Measurements from ENCODE around the gene CCDC179.

The CCDC179 gene

DNA sequence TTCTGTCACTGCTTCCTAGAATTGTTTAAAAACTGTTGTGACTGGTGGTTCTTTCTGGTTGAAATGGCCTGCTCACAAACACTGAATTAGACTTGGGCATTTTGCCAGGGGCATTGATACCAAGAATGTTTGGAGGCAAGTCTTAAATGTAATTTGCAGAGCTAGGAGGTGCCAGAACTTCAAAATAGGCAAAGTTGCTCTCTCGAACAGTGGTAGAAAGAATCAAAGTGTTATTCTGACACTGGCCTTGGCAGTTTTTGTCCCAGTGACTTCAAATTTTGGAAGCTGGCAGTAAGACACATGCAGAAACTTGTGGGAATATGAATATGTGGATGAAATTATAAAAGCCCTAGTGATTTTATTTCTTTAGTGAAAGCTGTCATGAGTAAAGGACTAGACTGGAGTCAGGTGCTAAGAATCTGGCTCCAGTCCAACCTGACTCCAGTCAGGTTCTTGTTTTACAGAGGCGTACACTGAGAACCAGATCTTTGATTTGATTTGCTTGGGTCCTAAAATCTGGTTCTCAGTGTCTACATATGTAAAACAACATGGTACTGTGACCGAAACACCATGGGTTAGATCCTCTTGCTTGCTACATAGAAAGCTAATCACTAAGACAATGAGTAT lies 51.6 kb downstream of the CCDC179 start:
- no peak for DNase-seq (ENCODE audit: low read depth, low spot score)

DNA sequence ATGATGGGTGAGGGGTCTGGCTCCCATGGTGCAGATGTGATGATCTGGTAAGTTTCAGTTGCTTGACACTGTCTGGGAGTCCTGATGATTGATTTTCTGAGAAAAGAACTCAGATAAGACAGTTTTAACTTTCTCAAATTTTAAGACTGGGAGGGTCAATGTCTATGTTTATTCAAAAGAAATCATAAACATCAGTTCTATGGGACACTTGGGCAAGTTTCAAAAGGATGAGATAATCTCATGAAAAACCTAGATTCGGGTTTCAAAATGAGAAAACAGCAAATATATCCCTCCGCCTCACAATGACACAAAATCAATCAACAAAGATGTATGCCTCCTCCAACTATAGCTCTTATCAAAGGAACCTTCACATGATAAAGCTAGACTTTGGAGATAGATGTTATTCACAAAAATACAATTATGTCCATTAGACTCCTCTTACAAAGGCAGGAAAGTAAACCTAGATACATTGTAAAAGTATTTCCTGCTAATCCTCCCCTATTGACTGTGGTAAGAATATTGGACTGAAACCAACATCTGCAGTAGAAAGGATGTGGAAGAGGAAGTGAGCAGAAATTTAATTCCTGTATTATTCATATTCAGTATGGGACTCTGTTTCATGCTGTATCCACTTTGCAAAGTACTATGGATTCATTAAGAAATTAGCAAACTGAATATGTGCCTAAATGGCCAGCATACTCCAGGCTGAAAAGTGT lies 52.3 kb downstream of the CCDC179 start:
- no peak for DNase-seq (ENCODE audit: low read depth, low spot score)

GRCh38 chr11:22807391-22807790 lies 52.9 kb downstream of the CCDC179 start:
- no peak for DNase-seq (ENCODE audit: low read depth, low spot score)

GRCh38 chr11:22802861-22803260 lies 57.4 kb downstream of the CCDC179 start:
- DNase-seq (ENCODE audit: low read depth, low spot score), result no peak

DNA sequence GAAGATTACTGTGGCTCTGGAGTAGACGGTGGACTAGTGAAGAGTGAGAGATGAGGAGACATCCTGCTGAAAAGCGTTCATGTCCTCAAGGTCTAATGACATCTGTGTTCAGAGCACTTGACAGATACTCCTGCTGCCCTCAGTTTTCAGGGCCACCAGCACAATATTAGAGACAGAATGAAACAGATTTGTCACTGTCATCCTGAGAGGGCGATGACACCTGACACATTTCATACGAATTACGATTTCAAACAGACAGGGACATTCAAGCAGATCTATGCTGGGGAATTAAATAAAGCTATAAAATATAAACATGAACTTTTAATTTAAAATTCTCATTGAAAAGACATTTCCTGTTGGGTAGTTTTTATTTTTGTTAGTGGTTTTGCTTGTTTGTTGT lies 59.8 kb downstream of the CCDC179 start:
- DNase-seq (ENCODE audit: low read depth, low spot score), result no peak

GRCh38 chr11:22798901-22799300 lies 61.4 kb downstream of the CCDC179 start:
- DNase-seq (ENCODE audit: low read depth, low spot score), result no peak

GRCh38 chr11:22797047-22797446 lies 63.2 kb downstream of the CCDC179 start:
- DNase-seq (ENCODE audit: low read depth, low spot score), result no peak
